GM21619 (cell line): ENCODE results near the gene OPCML.

Experiments
- ATAC-seq: cut with Tn5 transposase; IDR thresholded peaks from one replicate; pipeline ENCODE4 v1.9.1; 2021; ENCODE audit not compliant: unreplicated experiment

The OPCML gene

GRCh38 chr11:133149698-133150097 is 382.6 kb downstream of the OPCML start:
- no peak for ATAC-seq

- ATAC-seq: no peak
Observed at GRCh38 chr11:133147625-133148024, 384.7 kb downstream of the OPCML start.

GRCh38 chr11:133146697-133147306 is 385.5 kb downstream of the OPCML start:
- ATAC-seq: no peak

GRCh38 chr11:133137939-133138338 is 394.4 kb downstream of the OPCML start:
- no peak for ATAC-seq

- ATAC-seq: no peak
Observed at GRCh38 chr11:133137270-133137669, 395.0 kb downstream of the OPCML start.

DNA sequence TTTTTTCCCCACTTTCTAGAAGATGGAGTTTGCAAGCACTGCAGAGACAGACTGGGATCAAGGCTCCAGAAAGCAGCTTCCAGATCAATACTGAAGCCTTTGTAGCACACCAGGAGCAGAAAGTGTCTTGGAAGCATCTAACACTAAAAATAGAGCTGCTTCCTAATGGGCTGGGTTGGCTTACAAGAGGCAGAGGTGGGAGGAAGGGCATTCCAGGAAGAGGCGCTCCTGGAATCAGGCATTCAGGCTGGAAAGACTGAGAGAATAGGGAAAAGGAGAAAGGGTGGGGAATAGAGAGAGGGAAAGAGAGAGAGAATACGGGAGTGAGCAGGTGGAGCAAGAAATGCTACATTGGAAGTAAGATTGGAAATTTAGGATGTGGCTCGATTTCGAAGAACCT is 395.9 kb downstream of the OPCML start:
- ATAC-seq: no peak

GRCh38 chr11:133134314-133135173 is 397.8 kb downstream of the OPCML start:
- ATAC-seq: peak; percentile 96

GRCh38 chr11:133133606-133134005 is 398.7 kb downstream of the OPCML start:
- ATAC-seq: no peak

- no peak for ATAC-seq
Observed at GRCh38 chr11:133133050-133133449, 399.3 kb downstream of the OPCML start.

GRCh38 chr11:133127741-133128140 is 404.6 kb downstream of the OPCML start:
- no peak for ATAC-seq

DNA sequence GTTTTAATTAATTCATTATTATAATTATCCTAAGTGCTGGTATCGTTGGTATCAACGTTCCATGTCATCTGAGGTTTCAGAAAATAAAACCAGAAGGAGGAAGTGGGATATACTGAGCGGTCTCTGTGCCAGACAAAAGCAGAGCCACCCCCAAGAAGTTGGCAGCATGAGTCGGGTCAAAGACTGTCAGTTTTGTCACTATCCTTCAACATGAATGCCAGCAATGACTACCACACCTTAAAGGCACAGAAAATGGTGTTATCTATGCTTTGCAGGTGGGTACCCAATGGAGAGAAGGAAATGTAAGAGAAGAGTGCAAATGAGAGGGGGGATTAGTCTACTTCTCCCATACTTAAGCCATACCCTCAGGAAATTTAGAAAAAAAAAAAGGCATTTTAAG is 408.5 kb downstream of the OPCML start:
- no peak for ATAC-seq

- no peak for ATAC-seq
Observed at GRCh38 chr11:133123366-133123765, 408.9 kb downstream of the OPCML start.

DNA sequence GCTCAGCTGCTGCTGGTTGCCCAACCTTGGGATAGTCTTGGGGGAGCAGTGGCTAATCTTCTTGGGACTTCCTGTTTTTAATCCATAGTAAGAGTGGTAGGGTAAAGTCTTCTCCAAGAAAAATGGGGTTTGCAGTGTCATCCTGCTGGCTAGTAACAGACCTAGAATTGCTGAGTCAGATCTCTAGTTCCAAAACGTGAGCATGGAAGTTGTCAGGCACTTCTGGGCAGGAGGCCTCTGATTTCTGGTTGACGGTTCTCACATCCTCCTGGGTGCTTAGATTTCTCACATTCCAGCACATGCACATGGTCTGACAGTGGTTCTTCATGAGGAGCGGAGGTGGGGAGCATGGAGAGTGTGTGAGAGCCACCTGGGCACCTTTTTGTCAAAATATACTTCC is 410.0 kb downstream of the OPCML start:
- no peak for ATAC-seq

DNA sequence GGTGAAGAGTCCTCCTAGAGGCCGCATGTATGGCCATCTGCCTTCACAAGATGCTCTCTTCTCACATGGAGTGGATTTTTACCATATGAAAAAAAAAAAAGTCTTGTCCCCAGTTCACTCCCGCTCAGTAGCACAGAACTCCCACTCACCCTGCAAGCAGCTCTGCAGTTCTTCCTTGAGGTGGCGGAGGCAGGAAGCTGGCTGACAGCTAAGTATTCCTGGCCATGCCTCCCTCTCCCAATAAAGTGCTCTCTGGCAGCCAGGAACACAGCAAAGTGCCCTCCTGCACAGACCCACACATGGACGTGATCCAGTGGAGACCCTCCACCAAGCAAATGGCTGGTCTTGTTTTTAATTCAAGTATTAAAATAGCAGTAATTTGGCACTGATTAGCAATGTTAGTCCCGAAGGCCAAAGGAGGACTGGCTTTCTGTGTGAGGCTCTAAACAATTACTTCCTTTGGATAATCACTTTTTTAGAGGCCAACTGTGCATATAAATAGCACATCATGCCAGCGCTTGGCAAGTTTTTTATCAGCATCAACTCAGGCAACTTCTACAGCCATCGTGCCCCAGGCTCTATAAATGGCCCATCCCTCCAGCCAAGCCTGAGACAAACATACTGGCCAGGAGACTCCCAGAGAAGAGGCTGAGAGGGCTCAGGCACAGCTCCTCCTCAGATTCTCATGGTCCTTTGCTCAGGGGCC is 413.6 kb downstream of the OPCML start:
- ATAC-seq: no peak

GRCh38 chr11:133115099-133115498 is 417.2 kb downstream of the OPCML start:
- no peak for ATAC-seq

DNA sequence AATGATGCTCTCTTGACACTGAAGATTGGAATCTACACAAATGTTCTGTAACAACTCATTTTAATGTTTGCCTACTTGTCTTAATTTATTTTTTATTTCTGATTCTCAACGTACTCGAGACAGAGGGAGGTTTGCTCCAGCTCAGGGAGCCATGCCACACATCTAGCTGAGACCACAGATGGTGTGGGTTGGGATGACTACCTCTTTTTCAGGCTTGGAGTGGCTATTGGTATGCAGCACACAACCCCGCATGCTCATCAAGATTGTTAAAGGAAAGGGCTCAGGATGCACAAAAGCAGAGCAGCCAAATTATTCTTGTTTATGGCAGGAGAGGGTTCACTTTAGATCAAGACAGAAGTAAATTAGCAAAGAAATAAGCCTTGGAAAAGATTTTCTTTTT is 424.5 kb downstream of the OPCML start:
- no peak for ATAC-seq

DNA sequence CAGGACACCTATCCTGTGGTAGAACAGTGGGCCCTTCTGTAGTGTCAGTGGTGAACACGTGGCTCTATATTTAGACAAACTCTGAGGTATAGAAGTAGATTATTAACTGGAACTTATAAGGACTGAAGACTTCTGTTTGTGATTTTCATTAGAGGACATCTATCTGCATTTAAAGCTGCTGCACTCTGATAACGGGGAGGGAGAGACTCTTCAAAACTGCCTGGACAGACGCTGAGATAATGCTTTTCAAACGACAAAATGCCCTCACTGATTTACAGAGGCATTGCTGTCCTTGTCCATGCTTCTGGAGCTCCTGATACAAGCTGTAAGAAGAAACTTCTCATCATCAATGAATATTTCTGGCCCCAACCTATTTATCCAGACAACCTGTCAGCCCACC is 425.2 kb downstream of the OPCML start:
- no peak for ATAC-seq

DNA sequence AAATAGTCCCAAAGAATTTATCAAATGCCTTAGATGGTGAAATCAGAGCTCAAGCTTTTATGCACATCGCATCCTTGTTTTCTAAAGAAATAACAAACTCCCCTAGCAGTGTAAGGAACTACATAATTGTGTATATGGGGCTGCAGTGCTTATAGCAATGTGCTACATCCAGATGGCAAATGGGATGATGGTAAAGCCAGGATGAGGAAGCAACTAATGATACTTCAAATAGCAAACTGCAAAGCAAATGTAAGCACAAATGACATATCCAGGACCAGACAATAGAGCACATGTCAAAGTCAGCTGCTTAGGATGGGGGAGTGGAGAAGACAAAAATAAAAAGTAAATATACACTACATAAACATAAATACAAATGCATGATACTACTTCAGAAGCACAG is 425.9 kb downstream of the OPCML start:
- ATAC-seq: no peak

GRCh38 chr11:133104009-133104744 is 428.1 kb downstream of the OPCML start:
- no peak for ATAC-seq

DNA sequence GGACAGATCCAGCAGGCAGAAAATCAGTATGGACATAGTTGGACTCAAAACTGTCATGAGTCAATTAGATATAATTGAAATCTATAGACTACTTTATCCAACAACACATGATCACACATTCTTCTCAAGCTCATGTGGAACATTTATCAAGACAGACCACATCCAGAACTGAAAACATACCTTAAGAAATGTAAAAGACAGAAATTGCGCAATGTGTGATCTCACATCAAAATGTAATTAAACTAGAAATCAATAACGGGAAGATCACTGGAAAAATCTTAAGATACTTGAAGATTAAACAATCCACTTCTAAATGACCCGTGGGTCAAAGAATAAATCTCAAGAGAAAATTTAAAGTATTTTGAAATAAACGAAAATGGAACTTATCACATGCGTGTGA is 435.3 kb downstream of the OPCML start:
- ATAC-seq: no peak

- no peak for ATAC-seq
Observed at GRCh38 chr11:133086518-133086917, 445.8 kb downstream of the OPCML start.
